GM13976 (cell line): ENCODE data around the gene CCDC18.

ENCODE experiments used
- DNase-seq: peaks from one replicate; pipeline ENCODE4 v3.0.0; 2012; ENCODE audit warnings: low spot score
- CTCF ChIP-seq: IDR thresholded peaks from 2 replicates; pipeline ENCODE4 v1.5.1; 2012; ENCODE audit warnings: borderline replicate concordance, mild to moderate bottlenecking; ENCODE audit not compliant: insufficient read depth; ENCODE audit errors: extremely low read depth, missing control alignments, control extremely low read depth
- in situ Hi-C: fragments of 300-500 bp; cut with MboI; formaldehyde crosslinking; loops from one replicate; pipeline ENCODE4 v1.12.0; 2022; ENCODE audit warnings: low sequenced_read_pairs, mixed read lengths, inconsistent platforms; ENCODE audit not compliant: unreplicated experiment

Gene CCDC18

DNA sequence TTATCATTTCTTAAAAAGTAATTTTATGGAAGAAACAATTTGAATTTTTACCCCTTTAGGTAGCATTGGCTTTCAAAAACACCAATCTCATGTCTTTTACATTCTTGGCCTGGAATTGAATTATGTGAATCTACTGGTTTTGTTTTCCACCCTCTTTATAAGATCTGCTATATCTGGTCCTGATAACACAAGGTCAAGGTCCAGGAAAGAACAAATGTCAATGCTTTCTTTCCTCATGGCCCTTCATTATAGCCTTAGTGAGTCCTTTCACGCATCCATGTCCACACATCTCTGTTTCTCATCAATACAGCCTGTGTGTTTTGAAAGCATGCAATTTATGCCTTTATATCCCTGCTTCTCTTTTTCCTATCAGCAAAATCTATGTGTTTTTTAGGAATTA is 141.2 kb downstream of the CCDC18 start:
- no peak for DNase-seq
- no peak for TF ChIP-seq CTCF
- in situ Hi-C loops: loop anchor here (25.0 kb wide), 1 partner anchor 516 kb away; no protein-coding TSS in a partner anchor

- no peak for DNase-seq
- in situ Hi-C loops: loop anchor here (25.0 kb wide), 1 partner anchor 515 kb away; no protein-coding TSS in a partner anchor
- no peak for TF ChIP-seq CTCF
Observed at GRCh38 chr1:93322349-93322748, 141.8 kb downstream of the CCDC18 start.

DNA sequence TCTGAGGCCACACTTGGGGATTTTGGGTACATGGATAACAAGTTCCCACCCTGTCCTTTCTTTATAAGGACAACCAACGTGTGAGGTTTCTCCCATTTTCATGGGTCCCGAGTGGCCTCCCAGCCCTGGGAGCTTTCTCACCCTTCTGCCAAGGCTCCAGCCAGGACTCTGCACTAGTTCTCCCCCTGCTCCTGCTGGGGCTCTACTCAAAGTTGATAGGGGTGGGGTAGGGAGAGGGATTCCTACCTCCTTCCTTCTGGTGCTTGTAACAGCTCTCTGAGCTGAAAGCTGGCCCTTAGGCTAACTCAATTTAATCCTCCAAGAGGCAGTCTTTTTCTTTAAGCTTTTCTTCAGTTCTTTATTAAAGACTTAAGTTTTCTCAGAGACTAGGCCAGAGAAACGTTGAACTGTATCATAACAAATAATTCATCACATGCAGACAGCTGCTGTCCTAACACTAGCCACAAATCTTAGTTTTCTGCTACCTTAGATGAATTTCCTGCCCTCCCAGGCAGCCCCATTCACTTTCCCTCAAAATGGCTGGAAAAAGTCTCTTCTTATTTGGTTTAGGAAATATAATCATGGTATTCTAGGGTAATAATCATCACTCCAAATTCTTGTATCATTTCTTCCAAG is 142.8 kb downstream of the CCDC18 start:
- in situ Hi-C loops: loop anchor here (25.0 kb wide), 1 partner anchor 514 kb away; no protein-coding TSS in a partner anchor
- no peak for TF ChIP-seq CTCF
- DNase-seq: no peak

DNA sequence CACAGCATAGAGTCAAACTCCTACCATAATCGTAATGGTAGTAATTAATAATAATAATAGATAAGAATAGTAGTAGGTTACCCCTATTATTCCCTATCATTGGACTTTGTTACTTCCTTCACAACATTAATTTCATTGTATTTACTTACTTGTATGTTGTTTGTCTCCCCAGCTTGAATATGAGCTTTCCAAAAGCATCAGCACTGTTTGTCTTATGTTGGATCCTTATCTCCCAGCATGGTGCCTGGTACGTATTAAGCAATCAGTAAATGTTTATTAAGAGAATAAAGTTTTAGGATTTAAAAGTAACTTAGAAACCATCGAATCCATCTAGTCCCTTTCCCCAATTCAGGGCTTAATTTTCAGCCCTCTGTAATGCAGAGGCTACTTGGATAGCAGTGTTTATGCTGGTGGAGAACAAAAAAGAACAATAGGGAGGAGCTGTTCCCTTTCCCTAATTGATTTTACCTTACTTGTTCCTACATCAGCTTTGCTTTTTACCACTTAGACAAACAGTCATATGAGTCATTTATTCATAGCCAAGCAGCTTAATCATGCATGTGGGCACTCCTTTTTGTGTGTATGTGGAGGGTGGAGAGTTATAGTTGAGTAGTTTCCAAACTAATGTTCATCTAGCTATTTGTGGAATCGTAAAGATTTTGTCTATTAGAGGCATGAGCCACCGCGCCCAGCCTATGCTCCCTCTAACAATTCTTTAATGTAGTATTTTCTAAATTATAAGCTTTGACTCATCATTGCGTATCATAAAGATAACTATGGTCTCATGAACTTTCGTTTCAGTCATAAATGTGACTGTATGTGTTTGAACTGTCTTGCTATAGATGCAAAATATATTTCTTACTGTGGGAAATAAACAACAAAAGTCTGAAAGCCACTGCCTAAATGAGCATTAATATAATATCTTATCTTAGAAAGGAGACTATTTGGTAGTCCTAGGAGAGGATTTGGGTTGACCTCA is 144.3 kb downstream of the CCDC18 start:
- no peak for DNase-seq
- TF ChIP-seq CTCF: no peak
- in situ Hi-C loops: loop anchor here (25.0 kb wide), 1 partner anchor 513 kb away; no protein-coding TSS in a partner anchor
